Heart right ventricle (tissue), 16 donors: ENCODE results near the gene SELENOH. TPM values are rescaled to one million over a fixed set of nuclear protein-coding genes. Genes with fewer than 3 reads are reported as not detected.

Experiments used
- ATAC-seq, 8 donors: fragments of 200-7000 bp; cut with Tn5 transposase; one replicate each; pipeline ENCODE4 v1.9.1; 2020; ENCODE audit warnings: mild to moderate bottlenecking in 8 of 8, moderate library complexity in 8 of 8, moderate number of reproducible peaks in 1 of 8
- DNase-seq, 2 donors: peaks; one replicate each; pipeline ENCODE4 v3.0.0-alpha.2; 2020
- H3K27ac ChIP-seq, 10 donors: fragments of 200-600 bp; sonication (generic) in 2 of 10; one replicate each; pipeline versions ENCODE4 v1.5.0 to v1.8.0; 2020 to 2022; ENCODE audit warnings: mild to moderate bottlenecking in 3 of 10
- H3K27me3 ChIP-seq, 7 donors: fragments of 200-600 bp; one replicate each; pipeline ENCODE4 v1.8.0; 2021 to 2022; ENCODE audit warnings: mild to moderate bottlenecking in 2 of 7
- H3K36me3 ChIP-seq, 9 donors: fragments of 200-600 bp; sonication (generic) in 1 of 9; one replicate each; pipeline versions ENCODE4 v1.5.0 to v1.8.0; 2020 to 2022; ENCODE audit warnings: mild to moderate bottlenecking in 2 of 9
- H3K4me1 ChIP-seq, 9 donors: fragments of 200-600 bp; sonication (generic) in 1 of 9; one replicate each; pipeline versions ENCODE4 v1.5.0 to v1.8.0; 2020 to 2022; ENCODE audit warnings: mild to moderate bottlenecking in 4 of 9
- H3K4me3 ChIP-seq, 10 donors: fragments of 200-600 bp; sonication (generic) in 2 of 10; one replicate each; pipeline versions ENCODE4 v1.5.0 to v1.8.0; 2020 to 2022; ENCODE audit warnings: mild to moderate bottlenecking in 7 of 10, moderate library complexity in 2 of 10
- H3K9me3 ChIP-seq, 11 donors: fragments of 200-600 bp in 10 of 11; sonication (generic) in 2 of 11; one replicate each; pipeline versions ENCODE4 v1.5.0 to v1.8.0; 2013 to 2022; ENCODE audit warnings: mild to moderate bottlenecking in 2 of 11, control low read depth in 1 of 11, moderate library complexity in 1 of 11
- whole genome bisulfite sequencing, 2 donors: extraction: QIAGEN DNeasy Blood & Tissue Kit; methylation state at CpG; one replicate each; pipeline ENCODE4 v1.1.7; 2013; ENCODE audit warnings: inconsistent platforms in 1 of 2; 5-methylcytosine and 5-hydroxymethylcytosine counted together
- intact Hi-C, 10 donors: fragments of 100-400 bp; cut with DNase I; formaldehyde crosslinking; loops; one replicate each; pipeline versions ENCODE4 v1.11.1 to v1.14.2; 2022
- polyA plus RNA-seq, 2 donors: library from polyadenylated mRNA; stranded (reverse); fragments of 200-250 nt; gene quantifications; one replicate each; pipeline ENCODE4 v1.2.3, GENCODE V29; 2013
- total RNA-seq, 10 donors: library from RNA; stranded (reverse); fragmentation: NEBNext Ultra II Directional in 3 of 10; extraction: Animal tissue kit (Norgen Biotek cat#: 25700) in 3 of 10; gene quantifications; one replicate each; pipeline versions ENCODE4 v1.2.1 to v1.2.4, GENCODE V29; 2021 to 2023
- TF ChIP-seq, protein P1 (sequence below), 9 donors: fragments of 200-600 bp; sonication (generic) in 2 of 9; IDR thresholded peaks; one replicate each; pipeline versions ENCODE4 v1.5.0 to v1.8.0; 2021 to 2022; ENCODE audit warnings: antibody characterized with exemption in 9 of 9, mild to moderate bottlenecking in 5 of 9, moderate library complexity in 1 of 9
- donor health status: Arrhythmogenic right ventricular cardiomyopathy.
- donor health status: ischemic (EF 13 %, LVEDD 7.1; RV severe dilation, severe dysfunction).
- donor health status: healthy with polysubstance abuse.
- donor health status: DM: no; HTN: yes; CAD: no.
- donor health status: DM: no; HTN: no; CAD: no.
- donor health status: ischemic (EF 25% LVEDD 6.9; RV normal size, moderate dysfunction).
- donor health status: ischemic (EF 25% LVEDD 5.7; RV mildly dilated, moderate dysfunction).
- donor health status: healthy.
- donor health status: DM: yes; HTN: yes; CAD: no.
- donor health status: Ischemic cardiomyopathy.
- donor health status: ischemic (EF 35%, LVEDD 5.7; RV mildly dilated, moderate dysfunction).
- donor health status: nonischemic (EF 11% LVEDD 7.7; RV severe dilation, severe dysfunction).
- donor health status: DM: yes; HTN: yes; CAD: no.
- donor health status: PGD.
- donor health status: ischemic (EF 29% LVEDD 5.4; RV normal size, mild dysfunction).
- donor health status: nonischemic (EF 23%, LVEDD 6.1; RV moderate dilation, normal function).

The SELENOH gene
- total and polyA plus RNA-seq, 12 donors: 69.8 to 99.0 (median 77.5) TPM

DNA sequence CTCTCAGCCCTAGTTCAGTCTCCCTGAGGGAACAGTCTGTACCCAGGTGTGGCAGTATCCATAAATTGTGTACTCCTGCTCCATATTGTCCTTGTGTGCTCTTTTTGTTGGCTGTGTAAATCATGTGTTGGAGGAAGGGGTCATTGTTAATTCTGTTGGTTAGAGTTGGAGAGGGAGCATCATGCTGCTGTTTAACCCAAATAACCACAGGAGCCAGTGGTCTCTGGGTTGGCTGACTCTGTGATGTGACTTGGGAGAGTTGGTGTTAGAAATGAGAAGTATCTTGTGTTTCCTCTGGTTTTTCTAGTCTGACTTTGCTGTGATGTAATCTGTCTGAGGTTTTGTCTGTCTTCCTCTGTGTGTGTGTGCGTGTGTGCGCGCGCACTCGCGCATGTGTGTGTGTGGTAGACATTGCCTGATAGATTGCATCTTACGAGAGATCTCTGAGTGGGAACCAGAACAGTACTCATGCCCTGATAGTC lies 50.8 kb downstream of the SELENOH start:
- Histone ChIP-seq H3K4me3 (peak overlapping the region in 5 of 10 donors; percentile 3 to 30 (median 15)), H3K36me3 (peaks cover 0 to 74% (median 39%) of the 10 kb centered on the region in 9 donors), H3K27ac (peak overlapping the region; percentile 9 to 86 (median 74)), H3K4me1 (peaks cover 14 to 90% (median 75%) of the 10 kb centered on the region in 9 donors), H3K9me3 (no peaks in the 10 kb centered on the region), H3K27me3 (no peaks in the 10 kb centered on the region)
- TF ChIP-seq, protein P1, sequence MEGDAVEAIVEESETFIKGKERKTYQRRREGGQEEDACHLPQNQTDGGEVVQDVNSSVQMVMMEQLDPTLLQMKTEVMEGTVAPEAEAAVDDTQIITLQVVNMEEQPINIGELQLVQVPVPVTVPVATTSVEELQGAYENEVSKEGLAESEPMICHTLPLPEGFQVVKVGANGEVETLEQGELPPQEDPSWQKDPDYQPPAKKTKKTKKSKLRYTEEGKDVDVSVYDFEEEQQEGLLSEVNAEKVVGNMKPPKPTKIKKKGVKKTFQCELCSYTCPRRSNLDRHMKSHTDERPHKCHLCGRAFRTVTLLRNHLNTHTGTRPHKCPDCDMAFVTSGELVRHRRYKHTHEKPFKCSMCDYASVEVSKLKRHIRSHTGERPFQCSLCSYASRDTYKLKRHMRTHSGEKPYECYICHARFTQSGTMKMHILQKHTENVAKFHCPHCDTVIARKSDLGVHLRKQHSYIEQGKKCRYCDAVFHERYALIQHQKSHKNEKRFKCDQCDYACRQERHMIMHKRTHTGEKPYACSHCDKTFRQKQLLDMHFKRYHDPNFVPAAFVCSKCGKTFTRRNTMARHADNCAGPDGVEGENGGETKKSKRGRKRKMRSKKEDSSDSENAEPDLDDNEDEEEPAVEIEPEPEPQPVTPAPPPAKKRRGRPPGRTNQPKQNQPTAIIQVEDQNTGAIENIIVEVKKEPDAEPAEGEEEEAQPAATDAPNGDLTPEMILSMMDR (IDR thresholded peaks at IDR 0.05): no peak
- intact Hi-C loops: loop anchor here in 1 of 10 donors (2.0 kb wide), 1 partner anchor 29 kb away; no protein-coding TSS in a partner anchor
- peak; percentile 20 to 74 (median 65) for ATAC-seq
- 76 to 84% methylated on average over 7 of the region's 7 CpGs for WGBS, 2 donors
- peak; percentile 49 to 67 for DNase-seq

DNA sequence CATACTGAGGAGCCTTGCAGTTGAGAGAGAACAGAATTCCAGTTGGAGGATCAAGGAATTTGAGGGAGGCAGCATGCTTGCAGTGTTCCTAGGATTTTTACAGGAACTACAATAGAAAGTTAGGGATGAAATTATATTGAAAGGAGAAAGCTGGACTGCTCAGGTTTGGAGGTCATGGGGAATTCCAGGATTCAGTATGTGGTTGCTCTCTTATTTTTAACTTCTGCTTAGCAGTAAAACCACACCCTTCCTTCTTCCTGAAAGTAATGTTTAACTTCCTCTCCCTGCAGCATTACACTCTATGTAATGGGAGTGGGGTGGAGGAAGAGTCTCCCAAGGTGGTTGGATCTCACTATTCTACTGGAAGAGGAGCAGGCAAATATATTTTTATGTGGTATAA lies 51.6 kb downstream of the SELENOH start:
- H3K4me1 ChIP-seq: peaks cover 12 to 82% (median 68%) of the 10 kb centered on the region in 9 donors
- DNase-seq (no peak), ATAC-seq (peak; percentile 56 to 86 (median 79))
- H3K36me3 ChIP-seq: peaks cover 0 to 82% (median 46%) of the 10 kb centered on the region in 9 donors
- peak overlapping the region; percentile 9 to 86 (median 74) for H3K27ac ChIP-seq
- no peaks in the 10 kb centered on the region for H3K9me3 ChIP-seq
- peak overlapping the region in 6 of 10 donors; percentile 3 to 30 (median 13) for H3K4me3 ChIP-seq
- intact Hi-C loops: loop anchor here in 1 of 10 donors (2.0 kb wide), 1 partner anchor 30 kb away; no protein-coding TSS in a partner anchor
- TF ChIP-seq, protein P1 (IDR thresholded peaks at IDR 0.05): no peak
- no peaks in the 10 kb centered on the region for H3K27me3 ChIP-seq

Other genes with a start within 250 kb of the SELENOH start
- gene SLC43A1, start 225.8 kb upstream of the SELENOH start, total RNA-seq: 1 to 10 TPM; 3.4 to 8.9 (median 4.7) TPM
- 10 to 100 TPM in 1 of 2 donors, 1 to 10 TPM in 1; 6.7 to 16.5 TPM for gene SLC43A1, start 225.8 kb upstream of the SELENOH start, polyA plus RNA-seq
- 10 to 100 TPM; 38.0 to 76.6 (median 51.5) TPM for gene TIMM10, start 210.7 kb upstream of the SELENOH start, total RNA-seq
- 100 to 1,000 TPM in 1 of 2 donors, 10 to 100 TPM in 1; 22.9 to 163 TPM for gene TIMM10, start 210.7 kb upstream of the SELENOH start, polyA plus RNA-seq
- gene SMTNL1, start 203.9 kb upstream of the SELENOH start, total RNA-seq: not detected
- not detected for gene SMTNL1, start 203.9 kb upstream of the SELENOH start, polyA plus RNA-seq
- gene UBE2L6, start 173.8 kb upstream of the SELENOH start, total RNA-seq: 100 to 1,000 TPM in 1 of 10 donors, 10 to 100 TPM in 8, 1 to 10 TPM in 1; 9.7 to 156 (median 17.7) TPM
- 10 to 100 TPM; 14.1 to 19.3 TPM for gene UBE2L6, start 173.8 kb upstream of the SELENOH start, polyA plus RNA-seq
- 100 to 1,000 TPM in 4 of 10 donors, 10 to 100 TPM in 6; 39.8 to 197 (median 71.6) TPM for gene SERPING1, start 143.8 kb upstream of the SELENOH start, total RNA-seq
- 100 to 1,000 TPM; 167 to 184 TPM for gene SERPING1, start 143.8 kb upstream of the SELENOH start, polyA plus RNA-seq
- gene YPEL4, start 91.6 kb upstream of the SELENOH start, total RNA-seq: 1 to 10 TPM in 2 of 10 donors, under 1 TPM in 7, not detected in 1; 0.17 to 1.1 (median 0.55) TPM
- 1 to 10 TPM in 1 of 2 donors, under 1 TPM in 1; 0.43 to 3.4 TPM for gene YPEL4, start 91.6 kb upstream of the SELENOH start, polyA plus RNA-seq
- 1 to 10 TPM; 4.0 to 9.0 (median 7.1) TPM for gene CLP1, start 83.7 kb upstream of the SELENOH start, total RNA-seq
- gene CLP1, start 83.7 kb upstream of the SELENOH start, polyA plus RNA-seq: 1 to 10 TPM; 2.9 to 9.0 TPM
- 10 to 100 TPM; 32.6 to 56.5 (median 41.6) TPM for gene ZDHHC5, start 73.4 kb upstream of the SELENOH start, total RNA-seq
- gene ZDHHC5, start 73.4 kb upstream of the SELENOH start, polyA plus RNA-seq: 10 to 100 TPM; 22.3 to 31.6 TPM
- 1 to 10 TPM; 5.2 to 9.7 (median 8.4) TPM for gene MED19, start 29.3 kb upstream of the SELENOH start, total RNA-seq
- 10 to 100 TPM in 1 of 2 donors, 1 to 10 TPM in 1; 5.2 to 18.3 TPM for gene MED19, start 29.3 kb upstream of the SELENOH start, polyA plus RNA-seq
- 100 to 1,000 TPM in 1 of 10 donors, 10 to 100 TPM in 9; 58.7 to 103 (median 69.0) TPM for gene TMX2, start 28.9 kb upstream of the SELENOH start, total RNA-seq
- 100 to 1,000 TPM in 1 of 2 donors, 10 to 100 TPM in 1; 45.4 to 105 TPM for gene TMX2, start 28.9 kb upstream of the SELENOH start, polyA plus RNA-seq
- gene BTBD18, start 10.3 kb downstream of the SELENOH start, total RNA-seq: not detected
- gene BTBD18, start 10.3 kb downstream of the SELENOH start, polyA plus RNA-seq: not detected
- 10 to 100 TPM; 56.7 to 85.6 (median 65.2) TPM for gene CTNND1, start 20.3 kb downstream of the SELENOH start, total RNA-seq
- gene CTNND1, start 20.3 kb downstream of the SELENOH start, polyA plus RNA-seq: 10 to 100 TPM; 28.9 to 30.7 TPM